GM19239 (cell line): ENCODE measurements around the gene THSD7B.
"Not testable (repeated sequence)": the region's sequence is repeated elsewhere in the genome, so short reads cannot be mapped to it uniquely, and the experiment has no call there.

Experiments
- DNase-seq: peaks from one replicate; pipeline ENCODE4 v3.0.0; 2011; ENCODE audit warnings: low spot score; ENCODE audit not compliant: insufficient read length
- FAIRE-seq: peaks from 2 replicates; lab custom pipeline; 2011; peaks lifted over from hg19 to GRCh38; lab: Jason Lieb, UNC

The THSD7B gene

GRCh38 chr2:137644731-137645130 lies 879.4 kb downstream of the THSD7B start:
- no peak for FAIRE-seq

GRCh38 chr2:137654046-137654445 lies 888.7 kb downstream of the THSD7B start:
- no peak for DNase-seq
- no peak for FAIRE-seq

More at GRCh38 chr2:137644731-137645130, 879.4 kb downstream of the THSD7B start:
- DNase-seq = no peak

- no peak for DNase-seq
- no peak for FAIRE-seq
Measured at GRCh38 chr2:137655814-137656213, 890.5 kb downstream of the THSD7B start.

- DNase-seq = no peak
- no peak for FAIRE-seq
Measured at GRCh38 chr2:137658433-137658832, 893.1 kb downstream of the THSD7B start.

- DNase-seq (no peak), FAIRE-seq (no peak)
Measured at GRCh38 chr2:137659616-137660015, 894.3 kb downstream of the THSD7B start.

GRCh38 chr2:137670111-137670510 lies 904.8 kb downstream of the THSD7B start:
- no peak for FAIRE-seq
- DNase-seq = no peak

GRCh38 chr2:137672989-137673552 lies 907.7 kb downstream of the THSD7B start:
- FAIRE-seq (no peak), DNase-seq (no peak)

- no peak for FAIRE-seq
- DNase-seq = no peak
Measured at GRCh38 chr2:137674991-137675390, 909.6 kb downstream of the THSD7B start.

GRCh38 chr2:137675584-137676327 lies 910.4 kb downstream of the THSD7B start:
- DNase-seq = no peak
- no peak for FAIRE-seq

- no peak for FAIRE-seq
- no peak for DNase-seq
Measured at GRCh38 chr2:137676346-137676745, 911.0 kb downstream of the THSD7B start.

- FAIRE-seq = no peak
Measured at GRCh38 chr2:137677466-137677865, 912.1 kb downstream of the THSD7B start.

GRCh38 chr2:137689549-137689948 lies 924.2 kb downstream of the THSD7B start:
- DNase-seq = no peak

More at GRCh38 chr2:137677466-137677865, 912.1 kb downstream of the THSD7B start:
- DNase-seq = no peak

GRCh38 chr2:137693534-137693933 lies 928.2 kb downstream of the THSD7B start:
- DNase-seq (no peak), FAIRE-seq (no peak)

More at GRCh38 chr2:137689549-137689948, 924.2 kb downstream of the THSD7B start:
- FAIRE-seq = no peak

GRCh38 chr2:137696916-137697315 lies 931.6 kb downstream of the THSD7B start:
- DNase-seq = no peak
- no peak for FAIRE-seq

- FAIRE-seq = not testable (repeated sequence)
Measured at GRCh38 chr2:137700250-137700649, 934.9 kb downstream of the THSD7B start.

GRCh38 chr2:137700681-137701080 lies 935.3 kb downstream of the THSD7B start:
- no peak for FAIRE-seq
- DNase-seq = no peak

More at GRCh38 chr2:137700250-137700649, 934.9 kb downstream of the THSD7B start:
- not testable (repeated sequence) for DNase-seq

GRCh38 chr2:137705296-137705695 lies 940.0 kb downstream of the THSD7B start:
- no peak for FAIRE-seq
- DNase-seq = no peak

GRCh38 chr2:137706786-137707613 lies 941.7 kb downstream of the THSD7B start:
- DNase-seq (no peak), FAIRE-seq (no peak)

GRCh38 chr2:137708311-137708710 lies 943.0 kb downstream of the THSD7B start:
- no peak for DNase-seq
- no peak for FAIRE-seq

GRCh38 chr2:137715731-137716191 lies 950.4 kb downstream of the THSD7B start:
- no peak for FAIRE-seq

GRCh38 chr2:137718786-137719185 lies 953.4 kb downstream of the THSD7B start:
- DNase-seq (no peak), FAIRE-seq (no peak)

More at GRCh38 chr2:137715731-137716191, 950.4 kb downstream of the THSD7B start:
- DNase-seq = no peak
